HEK293 (cell line): ENCODE measurements around the gene PIEZO1.

Experiments used
- CTCF ChIA-PET: fragments of 350-600 bp; formaldehyde crosslinking; extraction: SDS; loops from one replicate; lab custom pipeline; 2021; ENCODE audit warnings: antibody characterized with exemption; lab: Yijun Ruan, JAX
- POLR2A ChIA-PET: fragments of 300-600 bp; formaldehyde crosslinking; extraction: SDS; loops from one replicate; lab custom pipeline; 2020; ENCODE audit warnings: antibody characterized with exemption, inconsistent platforms; lab: Yijun Ruan, JAX
- H3K27ac ChIP-seq: fragments of 200-500 bp; sonication (Bioruptor generic); 2 replicates; pipeline ENCODE4 v1.5.1; 2014; ENCODE audit warnings: low read depth, low read length, control low read depth, inconsistent platforms; ENCODE audit errors: extremely low read depth
- H3K36me3 ChIP-seq, 2 experiments: fragments of 200-500 bp in 1 of 2; sonication (Bioruptor generic) in 1 of 2; 1 replicate in 1 of 2; 2 replicates in 1 of 2; pipeline ENCODE4 v1.5.1; 2014 to 2017; ENCODE audit warnings: inconsistent platforms in 2 of 2, low read length in 2 of 2; ENCODE audit not compliant: control insufficient read depth in 2 of 2, insufficient read depth in 1 of 2
- H3K4me1 ChIP-seq: fragments of 200-500 bp; sonication (Bioruptor generic); 2 replicates; pipeline ENCODE4 v1.5.1; 2014; ENCODE audit warnings: mild to moderate bottlenecking, low read length, inconsistent platforms; ENCODE audit not compliant: control insufficient read depth, insufficient read depth
- H3K4me3 ChIP-seq: 2 replicates; pipeline ENCODE4 v1.5.1; 2011; ENCODE audit warnings: low read depth, mild to moderate bottlenecking, control low read depth, low read length, moderate library complexity
- H3K9me3 ChIP-seq: fragments of 200-500 bp; sonication (Bioruptor generic); 2 replicates; pipeline ENCODE4 v1.5.1; 2014; ENCODE audit warnings: low read depth, low read length, inconsistent platforms; ENCODE audit not compliant: control insufficient read depth, insufficient read depth
- ATF2 ChIP-seq: fragments of 450-650 bp; formaldehyde crosslinking; IDR thresholded peaks from 2 replicates; pipeline ENCODE4 v1.5.1; 2016; ENCODE audit warnings: missing biosample characterization, missing genetic modification characterization, low read depth
- GLI4 ChIP-seq: fragments of 450-650 bp; formaldehyde crosslinking; IDR thresholded peaks from 2 replicates; pipeline ENCODE4 v1.5.1; 2016; ENCODE audit warnings: missing biosample characterization, missing genetic modification characterization
- GLIS1 ChIP-seq: fragments of 450-650 bp; formaldehyde crosslinking; IDR thresholded peaks from 2 replicates; pipeline ENCODE4 v1.5.1; 2016; ENCODE audit warnings: missing biosample characterization, missing genetic modification characterization
- KLF9 ChIP-seq: fragments of 450-650 bp; formaldehyde crosslinking; IDR thresholded peaks from 2 replicates; pipeline ENCODE4 v1.5.1; 2016; ENCODE audit warnings: missing biosample characterization, missing genetic modification characterization, low read depth
- MZF1 ChIP-seq: fragments of 450-650 bp; formaldehyde crosslinking; IDR thresholded peaks from 2 replicates; pipeline ENCODE4 v1.5.1; 2017; ENCODE audit warnings: missing biosample characterization, missing genetic modification characterization, borderline replicate concordance
- PRDM2 ChIP-seq: fragments of 450-650 bp; formaldehyde crosslinking; IDR thresholded peaks from 2 replicates; pipeline ENCODE4 v1.5.1; 2016; ENCODE audit warnings: missing biosample characterization, missing genetic modification characterization, borderline replicate concordance
- RBAK ChIP-seq: fragments of 450-650 bp; formaldehyde crosslinking; IDR thresholded peaks from 2 replicates; pipeline ENCODE4 v1.5.1; 2016; ENCODE audit warnings: missing biosample characterization, missing genetic modification characterization
- ZFP3 ChIP-seq: fragments of 450-650 bp; formaldehyde crosslinking; IDR thresholded peaks from 2 replicates; pipeline ENCODE4 v1.5.1; 2016; ENCODE audit warnings: low read depth, missing biosample characterization, missing genetic modification characterization
- ZNF114 ChIP-seq: fragments of 450-650 bp; formaldehyde crosslinking; IDR thresholded peaks from 2 replicates; pipeline ENCODE4 v1.5.0; 2017; ENCODE audit warnings: missing biosample characterization, missing genetic modification characterization
- ZNF133 ChIP-seq: fragments of 450-650 bp; formaldehyde crosslinking; IDR thresholded peaks from 2 replicates; pipeline ENCODE4 v1.5.1; 2016; ENCODE audit warnings: missing biosample characterization, missing genetic modification characterization
- ZNF174 ChIP-seq: fragments of 450-650 bp; formaldehyde crosslinking; IDR thresholded peaks from 2 replicates; pipeline ENCODE4 v1.5.0; 2017; ENCODE audit warnings: missing biosample characterization, mild to moderate bottlenecking, missing genetic modification characterization
- ZNF19 ChIP-seq: fragments of 450-650 bp; formaldehyde crosslinking; IDR thresholded peaks from 2 replicates; pipeline ENCODE4; 2016; ENCODE audit warnings: missing biosample characterization, missing genetic modification characterization, low read depth
- ZNF214 ChIP-seq: fragments of 450-650 bp; formaldehyde crosslinking; IDR thresholded peaks from 2 replicates; pipeline ENCODE4 v1.5.1; 2017; ENCODE audit warnings: missing biosample characterization, mild to moderate bottlenecking, missing genetic modification characterization, borderline replicate concordance
- ZNF223 ChIP-seq: fragments of 450-650 bp; formaldehyde crosslinking; IDR thresholded peaks from 2 replicates; pipeline ENCODE4 v1.5.1; 2016; ENCODE audit warnings: missing biosample characterization, missing genetic modification characterization
- ZNF274 ChIP-seq, 2 experiments: fragments of 200-500 bp in 1 of 2; fragments of 450-650 bp in 1 of 2; sonication (Bioruptor generic) in 1 of 2; formaldehyde crosslinking in 1 of 2; IDR thresholded peaks; 2 replicates each; pipeline versions ENCODE4 v1.5.1 to v1.6.1; 2014 to 2016; ENCODE audit warnings: borderline replicate concordance in 1 of 2, inconsistent platforms in 1 of 2, low read length in 1 of 2, missing biosample characterization in 1 of 2, missing genetic modification characterization in 1 of 2
- ZNF37A ChIP-seq: fragments of 450-650 bp; IDR thresholded peaks from 2 replicates; pipeline ENCODE4 v1.5.1; 2018; ENCODE audit warnings: missing biosample characterization, missing genetic modification characterization
- ZNF391 ChIP-seq: fragments of 450-650 bp; formaldehyde crosslinking; IDR thresholded peaks from 2 replicates; pipeline ENCODE4 v1.5.1; 2016; ENCODE audit warnings: low read depth, missing biosample characterization, missing genetic modification characterization, borderline replicate concordance
- ZNF530 ChIP-seq: fragments of 450-650 bp; formaldehyde crosslinking; IDR thresholded peaks from 2 replicates; pipeline ENCODE4 v1.5.1; 2016; ENCODE audit warnings: low read depth, missing biosample characterization, missing genetic modification characterization
- ZNF548 ChIP-seq: fragments of 450-650 bp; formaldehyde crosslinking; IDR thresholded peaks from 2 replicates; pipeline ENCODE4 v1.5.1; 2016; ENCODE audit warnings: missing biosample characterization, missing genetic modification characterization
- ZNF558 ChIP-seq: fragments of 450-650 bp; formaldehyde crosslinking; IDR thresholded peaks from 2 replicates; pipeline ENCODE4 v1.5.1; 2016; ENCODE audit warnings: missing biosample characterization, missing genetic modification characterization
- ZNF596 ChIP-seq: fragments of 450-650 bp; IDR thresholded peaks from 2 replicates; pipeline ENCODE4 v1.5.0; 2018; ENCODE audit warnings: missing biosample characterization, mild to moderate bottlenecking, missing genetic modification characterization, moderate library complexity
- ZNF629 ChIP-seq: fragments of 450-650 bp; formaldehyde crosslinking; IDR thresholded peaks from 2 replicates; pipeline ENCODE4 v1.5.1; 2017; ENCODE audit warnings: missing biosample characterization, missing genetic modification characterization
- ZNF639 ChIP-seq: fragments of 450-650 bp; formaldehyde crosslinking; IDR thresholded peaks from 2 replicates; pipeline ENCODE4 v1.5.1; 2016; ENCODE audit warnings: missing biosample characterization, missing genetic modification characterization
- ZNF664 ChIP-seq: fragments of 450-650 bp; formaldehyde crosslinking; IDR thresholded peaks from 2 replicates; pipeline ENCODE4 v1.5.1; 2016; ENCODE audit warnings: missing biosample characterization, missing genetic modification characterization
- ZNF670 ChIP-seq: fragments of 450-650 bp; formaldehyde crosslinking; IDR thresholded peaks from 2 replicates; pipeline ENCODE4 v1.5.1; 2016; ENCODE audit warnings: missing biosample characterization, missing genetic modification characterization, low read depth
- TF ChIP-seq, protein P1 (sequence below): fragments of 450-650 bp; formaldehyde crosslinking; IDR thresholded peaks from 2 replicates; pipeline ENCODE4 v1.5.1; 2016; ENCODE audit warnings: missing biosample characterization, missing genetic modification characterization
- TF ChIP-seq, protein P2 (sequence below): fragments of 450-650 bp; formaldehyde crosslinking; IDR thresholded peaks from 2 replicates; pipeline ENCODE4 v1.5.1; 2017; ENCODE audit warnings: missing biosample characterization, missing genetic modification characterization

The PIEZO1 gene

DNA sequence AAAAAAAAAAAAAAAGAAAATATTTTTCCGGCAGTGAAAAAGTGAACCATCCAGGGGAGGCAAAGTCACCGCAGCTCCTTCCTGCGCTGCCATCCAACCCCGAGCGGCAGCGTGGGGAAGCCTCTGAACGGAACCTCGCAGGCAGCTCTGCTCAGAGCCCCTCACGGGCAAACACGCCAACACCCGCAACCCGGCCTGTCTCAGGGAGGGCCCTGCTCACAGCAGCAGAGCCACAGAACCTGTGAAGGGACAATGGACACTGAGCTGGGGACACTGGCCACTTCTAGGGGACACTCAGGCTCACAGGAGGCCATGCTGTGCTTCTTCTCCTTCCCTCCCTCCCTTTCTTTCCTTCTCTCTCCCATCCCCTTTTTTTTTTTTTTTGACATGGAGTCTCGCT, 48.1 kb upstream of the PIEZO1 start:
- H3K4me1 ChIP-seq: no peaks in the 10 kb centered on the region
- H3K36me3 ChIP-seq: peaks cover 0 to 3% of the 10 kb centered on the region in 2 experiments; a peak in 1 of 3 replicates
- TF ChIP-seq ZNF223 (tag by site-specific recombination) (no peak), ZNF670 (tag by site-specific recombination) (no peak), ZNF391 (tag by site-specific recombination) (no peak), ZNF114 (tag by site-specific recombination) (no peak), ZNF133 (tag by site-specific recombination) (no peak), MZF1 (tag by site-specific recombination) (no peak), ZNF274 (IDR thresholded peaks at IDR 0.05; ENCODE audit: low read length) (no peak), ZNF274 (tag by site-specific recombination; IDR thresholded peaks at IDR 0.05; ENCODE audit: borderline replicate concordance) (no peak), ZNF596 (tag by site-specific recombination) (no peak), ZNF37A (no peak), KLF9 (no peak), RBAK (tag by site-specific recombination) (no peak), ZNF19 (tag by site-specific recombination) (no peak), ZFP3 (tag by site-specific recombination) (no peak), GLIS1 (no peak), ZNF214 (tag by site-specific recombination) (no peak), ZNF639 (tag by site-specific recombination) (no peak), GLI4 (tag by site-specific recombination) (no peak), ATF2 (tag by site-specific recombination) (no peak)
- TF ChIP-seq, protein P1, sequence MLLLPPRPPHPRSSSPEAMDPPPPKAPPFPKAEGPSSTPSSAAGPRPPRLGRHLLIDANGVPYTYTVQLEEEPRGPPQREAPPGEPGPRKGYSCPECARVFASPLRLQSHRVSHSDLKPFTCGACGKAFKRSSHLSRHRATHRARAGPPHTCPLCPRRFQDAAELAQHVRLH (tag by site-specific recombination): no peak
- CTCF ChIA-PET: no interaction called here
- POLR2A ChIA-PET: no interaction called here
- H3K9me3 ChIP-seq: no peaks in the 10 kb centered on the region
- no peak overlapping the region for H3K27ac ChIP-seq
- no peak overlapping the region for H3K4me3 ChIP-seq

- Histone ChIP-seq H3K36me3 (peaks cover 0 to 3% of the 10 kb centered on the region in 2 experiments; a peak in 1 of 3 replicates), H3K27ac (no peak overlapping the region), H3K4me1 (no peaks in the 10 kb centered on the region), H3K4me3 (no peak overlapping the region), H3K9me3 (no peaks in the 10 kb centered on the region)
- ChIA-PET CTCF (no interaction called here), POLR2A (no interaction called here)
- TF ChIP-seq ZNF664 (no peak), ZNF174 (no peak), ZNF548 (tag by site-specific recombination) (no peak), PRDM2 (no peak), ZNF558 (tag by site-specific recombination) (no peak), ZNF629 (tag by site-specific recombination) (no peak), ZNF114 (tag by site-specific recombination) (no peak), ZNF530 (no peak)
- TF ChIP-seq, protein P2, sequence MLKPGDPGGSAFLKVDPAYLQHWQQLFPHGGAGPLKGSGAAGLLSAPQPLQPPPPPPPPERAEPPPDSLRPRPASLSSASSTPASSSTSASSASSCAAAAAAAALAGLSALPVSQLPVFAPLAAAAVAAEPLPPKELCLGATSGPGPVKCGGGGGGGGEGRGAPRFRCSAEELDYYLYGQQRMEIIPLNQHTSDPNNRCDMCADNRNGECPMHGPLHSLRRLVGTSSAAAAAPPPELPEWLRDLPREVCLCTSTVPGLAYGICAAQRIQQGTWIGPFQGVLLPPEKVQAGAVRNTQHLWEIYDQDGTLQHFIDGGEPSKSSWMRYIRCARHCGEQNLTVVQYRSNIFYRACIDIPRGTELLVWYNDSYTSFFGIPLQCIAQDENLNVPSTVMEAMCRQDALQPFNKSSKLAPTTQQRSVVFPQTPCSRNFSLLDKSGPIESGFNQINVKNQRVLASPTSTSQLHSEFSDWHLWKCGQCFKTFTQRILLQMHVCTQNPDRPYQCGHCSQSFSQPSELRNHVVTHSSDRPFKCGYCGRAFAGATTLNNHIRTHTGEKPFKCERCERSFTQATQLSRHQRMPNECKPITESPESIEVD: no peak
Measured at GRCh38 chr16:88831838-88832237, 46.8 kb upstream of the PIEZO1 start.
